ENCODE measurements around the gene KIAA0930. TPM values are rescaled to one million over a fixed set of nuclear protein-coding genes. Genes with fewer than 3 reads are reported as not detected.
A peak's percentile ranks its signal among the peaks of the same experiment; 100 is the strongest.

The KIAA0930 gene
- total and polyA plus RNA-seq, 2 of the 4 experiments (the other 2 are of a cell fraction) = 25.3 to 34.1 TPM

DNA sequence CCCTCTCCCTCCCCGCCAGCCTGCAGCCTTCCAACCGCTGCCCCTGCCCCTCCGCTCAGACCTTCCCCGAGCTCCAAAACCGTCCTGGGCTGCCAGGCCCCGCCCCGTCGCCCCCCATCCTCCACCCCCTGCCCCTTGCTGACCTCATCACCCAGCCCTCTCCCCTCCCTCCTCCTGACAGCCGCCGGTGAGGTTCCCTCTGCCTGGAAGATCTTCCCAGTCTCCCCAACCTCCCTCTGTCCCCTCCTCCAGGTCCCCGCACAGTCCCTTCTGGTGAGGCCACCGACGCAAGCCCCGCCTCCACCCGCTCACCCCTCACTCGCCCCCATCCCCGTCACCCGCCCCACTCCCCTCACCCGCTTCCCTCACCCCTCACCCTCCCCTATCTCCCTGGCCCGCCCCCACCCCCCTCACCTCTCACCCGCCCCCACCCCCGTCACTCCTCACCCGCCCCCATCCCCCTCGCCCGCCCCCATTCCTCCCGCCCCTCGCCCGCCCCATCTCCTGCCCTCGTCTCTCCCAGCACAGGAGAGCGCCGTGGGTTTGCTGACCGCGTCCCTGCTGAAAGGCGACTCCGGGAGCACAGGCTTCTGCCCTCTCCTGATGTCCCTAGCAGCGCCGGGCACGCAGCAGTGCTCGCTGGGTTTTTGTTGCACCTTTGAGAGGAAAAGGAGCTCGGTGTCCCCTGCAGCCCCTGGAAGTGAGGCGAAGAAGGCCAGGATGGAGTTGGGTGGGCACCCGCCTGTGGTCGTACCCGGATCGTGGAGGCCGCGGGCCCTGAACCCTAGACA lies 27.7 kb upstream of the KIAA0930 start:
- Histone ChIP-seq H3K18ac (ENCODE audit: low read depth, low read length) (peak overlapping the region; percentile 87; the same call in 1 of the 2 replicates), H3K4me2 (ENCODE audit: low read depth, low read length) (peak overlapping the region; percentile 99), H3K9me3 (ENCODE audit: control insufficient read depth, insufficient read depth, low read length) (no peaks in the 10 kb centered on the region), H3K4me3 (ENCODE audit: insufficient read depth, low read depth, low read length) (peak overlapping the region; percentile 86), H4K5ac (ENCODE audit: low read depth, low read length) (peak overlapping the region; percentile 83), H3K56ac (ENCODE audit: extremely low read depth, insufficient read depth, low read length) (peak overlapping the region; percentile 82; the same call in 1 of the 2 replicates), H2AK5ac (ENCODE audit: low read depth, low read length) (peak overlapping the region; percentile 62; the same call in 1 of the 2 replicates), H3K27me3 (ENCODE audit: control insufficient read depth, insufficient read depth, low read length) (peaks cover 8% of the 10 kb centered on the region), H2BK5ac (ENCODE audit: low read depth, low read length, poor library complexity, severe bottlenecking) (no peak overlapping the region), H2BK15ac (ENCODE audit: low read depth, low read length) (peak overlapping the region; percentile 90; the same call in 1 of the 3 replicates), H3K4ac (ENCODE audit: low read depth, low read length) (peak overlapping the region; percentile 90), H2AFZ (replicated peaks; ENCODE audit: low read length, poor library complexity) (peak overlapping the region; percentile 96), H3K23ac (ENCODE audit: low read depth, low read length) (peak overlapping the region; percentile 85; the same call in 1 of the 2 replicates), H3K4me1 (ENCODE audit: control insufficient read depth, insufficient read depth, low read length) (peaks cover 11% of the 10 kb centered on the region), H2AK9ac (replicated peaks; ENCODE audit: low read depth, low read length, poor library complexity) (peak overlapping the region; percentile 92), H3K36me3 (ENCODE audit: control insufficient read depth, insufficient read depth, low read length) (no peaks in the 10 kb centered on the region), H2BK120ac (ENCODE audit: low read depth, low read length) (peak overlapping the region; percentile 86; the same call in 1 of the 2 replicates), H3K9ac (ENCODE audit: low read depth, low read length) (peak overlapping the region; percentile 80), H2BK20ac (ENCODE audit: low read depth, low read length) (no peak overlapping the region), H3K14ac (replicated peaks; ENCODE audit: low read depth, low read length) (peak overlapping the region; percentile 82), H4K20me1 (ENCODE audit: insufficient read depth, low read length) (no peaks in the 10 kb centered on the region), H3K27ac (ENCODE audit: insufficient read depth, low read length) (peak overlapping the region; percentile 54), H4K91ac (ENCODE audit: insufficient read depth, low read depth, low read length) (peak overlapping the region; percentile 78), H3K79me1 (ENCODE audit: low read depth in 1 of 2, low read length in 2 of 2) (no peaks in the 10 kb centered on the region), H4K8ac (ENCODE audit: low read depth in 2 of 2, low read length in 2 of 2) (peak overlapping the region; percentile 70 to 86; a peak in 3 of 4 replicates), H3K9me1 (ENCODE audit: insufficient read depth, low read length) (no peaks in the 10 kb centered on the region)
- in situ Hi-C loops (cut with MboI; ENCODE audit: low sequenced_read_pairs) (loop anchor here (5.0 kb wide), 2 partner anchors 164 to 284 kb away; no protein-coding TSS in a partner anchor), dilution Hi-C loops (cut with HindIII; ENCODE audit: low sequenced_read_pairs, unreplicated experiment) (no loop called here), intact Hi-C loops (cut with micrococcal nuclease) (loop anchor here (2.0 kb wide), 1 partner anchor 236 kb away; no protein-coding TSS in a partner anchor)
- ChIA-PET CTCF (interaction anchor here (0.6 to 1.0 kb wide), 2 partner anchors 226 to 283 kb away, joined by 3 to 5 read pairs; no protein-coding TSS in a partner anchor), POLR2A (ENCODE audit: unreplicated experiment) (no interaction called here)
- peak; percentile 42 for ATAC-seq (ENCODE audit: low read depth)
- BruUV-seq (replicated peaks) = no TSS peak
- no peak for DNase-seq
- TF ChIP-seq BHLHE40 (IDR thresholded peaks at IDR 0.05; ENCODE audit: low read depth, low read length) (no peak), RCOR1 (IDR thresholded peaks at IDR 0.05; ENCODE audit: insufficient replicate concordance, low read length) (no peak), CHD1 (IDR thresholded peaks at IDR 0.05; ENCODE audit: low read depth, low read length) (no peak), CEBPB (IDR thresholded peaks at IDR 0.05; ENCODE audit: low read depth, low read length) (no peak), POLR2A (IDR thresholded peaks at IDR 0.05; ENCODE audit: low read depth, low read length) (no peak), MXI1 (IDR thresholded peaks at IDR 0.05; ENCODE audit: borderline replicate concordance, low read depth, low read length) (no peak)
- TF ChIP-seq, protein P1, sequence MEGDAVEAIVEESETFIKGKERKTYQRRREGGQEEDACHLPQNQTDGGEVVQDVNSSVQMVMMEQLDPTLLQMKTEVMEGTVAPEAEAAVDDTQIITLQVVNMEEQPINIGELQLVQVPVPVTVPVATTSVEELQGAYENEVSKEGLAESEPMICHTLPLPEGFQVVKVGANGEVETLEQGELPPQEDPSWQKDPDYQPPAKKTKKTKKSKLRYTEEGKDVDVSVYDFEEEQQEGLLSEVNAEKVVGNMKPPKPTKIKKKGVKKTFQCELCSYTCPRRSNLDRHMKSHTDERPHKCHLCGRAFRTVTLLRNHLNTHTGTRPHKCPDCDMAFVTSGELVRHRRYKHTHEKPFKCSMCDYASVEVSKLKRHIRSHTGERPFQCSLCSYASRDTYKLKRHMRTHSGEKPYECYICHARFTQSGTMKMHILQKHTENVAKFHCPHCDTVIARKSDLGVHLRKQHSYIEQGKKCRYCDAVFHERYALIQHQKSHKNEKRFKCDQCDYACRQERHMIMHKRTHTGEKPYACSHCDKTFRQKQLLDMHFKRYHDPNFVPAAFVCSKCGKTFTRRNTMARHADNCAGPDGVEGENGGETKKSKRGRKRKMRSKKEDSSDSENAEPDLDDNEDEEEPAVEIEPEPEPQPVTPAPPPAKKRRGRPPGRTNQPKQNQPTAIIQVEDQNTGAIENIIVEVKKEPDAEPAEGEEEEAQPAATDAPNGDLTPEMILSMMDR (conservative IDR thresholded peaks at IDR 0.05; ENCODE audit: low read depth, low read length) = no peak
- TF ChIP-seq, protein P2, sequence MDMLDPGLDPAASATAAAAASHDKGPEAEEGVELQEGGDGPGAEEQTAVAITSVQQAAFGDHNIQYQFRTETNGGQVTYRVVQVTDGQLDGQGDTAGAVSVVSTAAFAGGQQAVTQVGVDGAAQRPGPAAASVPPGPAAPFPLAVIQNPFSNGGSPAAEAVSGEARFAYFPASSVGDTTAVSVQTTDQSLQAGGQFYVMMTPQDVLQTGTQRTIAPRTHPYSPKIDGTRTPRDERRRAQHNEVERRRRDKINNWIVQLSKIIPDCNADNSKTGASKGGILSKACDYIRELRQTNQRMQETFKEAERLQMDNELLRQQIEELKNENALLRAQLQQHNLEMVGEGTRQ (IDR thresholded peaks at IDR 0.05; ENCODE audit: low read depth, low read length) = no peak
- TF ChIP-seq, protein P3, sequence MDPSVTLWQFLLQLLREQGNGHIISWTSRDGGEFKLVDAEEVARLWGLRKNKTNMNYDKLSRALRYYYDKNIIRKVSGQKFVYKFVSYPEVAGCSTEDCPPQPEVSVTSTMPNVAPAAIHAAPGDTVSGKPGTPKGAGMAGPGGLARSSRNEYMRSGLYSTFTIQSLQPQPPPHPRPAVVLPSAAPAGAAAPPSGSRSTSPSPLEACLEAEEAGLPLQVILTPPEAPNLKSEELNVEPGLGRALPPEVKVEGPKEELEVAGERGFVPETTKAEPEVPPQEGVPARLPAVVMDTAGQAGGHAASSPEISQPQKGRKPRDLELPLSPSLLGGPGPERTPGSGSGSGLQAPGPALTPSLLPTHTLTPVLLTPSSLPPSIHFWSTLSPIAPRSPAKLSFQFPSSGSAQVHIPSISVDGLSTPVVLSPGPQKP (IDR thresholded peaks at IDR 0.05; ENCODE audit: borderline replicate concordance, low read depth, low read length) = no peak
- WGBS, 2 experiments (ENCODE audit: extremely low coverage in 2 of 2, insufficient read length in 1 of 2) = 2% methylated on average over 10 of the region's 47 CpGs; no CpG with 5 or more reads in 1 of the 2 experiments
